ENCODE results near the gene WFDC1. TPM values are rescaled to one million over a fixed set of nuclear protein-coding genes. Genes with fewer than 3 reads are reported as not detected.

Gene WFDC1
- total RNA-seq, 2 donors from 2014 or later: 0.78 to 2.3 TPM

- WGBS, 2 donors: 61 to 66% methylated on average over 8 of the region's 8 CpGs
- no peak for ATAC-seq
- TF ChIP-seq CTCF (IDR thresholded peaks at IDR 0.05): no peak
- Histone ChIP-seq H3K27ac (no peak overlapping the region), H3K9me3 (no peaks in the 10 kb centered on the region), H3K4me3 (no peak overlapping the region), H3K27me3 (no peaks in the 10 kb centered on the region), H3K36me3 (replicated peaks in 1 of 2; ENCODE audit: insufficient read depth in 1 of 2, low read depth in 2 of 2) (no peaks in the 10 kb centered on the region), H3K4me1 (no peaks in the 10 kb centered on the region)
- intact Hi-C loops (cut with DNase I): no loop called here
- no peak for DNase-seq
These were observed 5.8 kb upstream of the WFDC1 start for GRCh38 chr16:84288902-84289301.

GRCh38 chr16:84291226-84291625, 3.5 kb upstream of the WFDC1 start:
- H3K4me3 ChIP-seq: no peak overlapping the region
- H3K27me3 ChIP-seq: no peaks in the 10 kb centered on the region
- TF ChIP-seq CTCF (IDR thresholded peaks at IDR 0.05) (no peak), POLR2A (IDR thresholded peaks at IDR 0.05) (no peak)
- no peaks in the 10 kb centered on the region for H3K9me3 ChIP-seq
- no peaks in the 10 kb centered on the region for H3K4me1 ChIP-seq
- 43 to 49% methylated on average over 11 of the region's 11 CpGs for WGBS, 2 donors
- ATAC-seq (no peak), DNase-seq (no peak)
- H3K27ac ChIP-seq: no peak overlapping the region
- intact Hi-C loops (cut with DNase I): no loop called here
- no peaks in the 10 kb centered on the region for H3K36me3 ChIP-seq (replicated peaks in 1 of 2; ENCODE audit: insufficient read depth in 1 of 2, low read depth in 2 of 2)

- Histone ChIP-seq H3K27me3 (no peaks in the 10 kb centered on the region), H3K9me3 (no peaks in the 10 kb centered on the region), H3K27ac (no peak overlapping the region), H3K36me3 (replicated peaks in 1 of 2; ENCODE audit: insufficient read depth in 1 of 2, low read depth in 2 of 2) (no peaks in the 10 kb centered on the region), H3K4me3 (no peak overlapping the region), H3K4me1 (no peaks in the 10 kb centered on the region)
- DNase-seq (no peak), ATAC-seq (no peak)
- TF ChIP-seq CTCF (IDR thresholded peaks at IDR 0.05) (no peak), POLR2A (IDR thresholded peaks at IDR 0.05) (no peak)
- WGBS, 2 donors: 56 to 58% methylated on average over 10 of the region's 10 CpGs
- intact Hi-C loops (cut with DNase I): no loop called here
These were observed 2.7 kb upstream of the WFDC1 start for GRCh38 chr16:84292011-84292410.

GRCh38 chr16:84293406-84293805, 1.3 kb upstream of the WFDC1 start:
- DNase-seq (no peak), ATAC-seq (no peak)
- Histone ChIP-seq H3K4me1 (no peaks in the 10 kb centered on the region), H3K27me3 (no peaks in the 10 kb centered on the region), H3K27ac (no peak overlapping the region), H3K9me3 (no peaks in the 10 kb centered on the region), H3K36me3 (replicated peaks in 1 of 2; ENCODE audit: insufficient read depth in 1 of 2, low read depth in 2 of 2) (no peaks in the 10 kb centered on the region), H3K4me3 (no peak overlapping the region)
- 69 to 78% methylated on average over 5 of the region's 5 CpGs for WGBS, 2 donors
- TF ChIP-seq POLR2A (IDR thresholded peaks at IDR 0.05): no peak
- no peak for TF ChIP-seq CTCF (IDR thresholded peaks at IDR 0.05)
- intact Hi-C loops (cut with DNase I): no loop called here

GRCh38 chr16:84294117-84294516, 561 bp upstream of the WFDC1 start:
- no peak for DNase-seq
- H3K36me3 ChIP-seq (replicated peaks in 1 of 2; ENCODE audit: insufficient read depth in 1 of 2, low read depth in 2 of 2): no peaks in the 10 kb centered on the region
- ATAC-seq: no peak
- WGBS, 2 donors: 42 to 47% methylated on average over 10 of the region's 10 CpGs
- no peaks in the 10 kb centered on the region for H3K4me1 ChIP-seq
- intact Hi-C loops (cut with DNase I): no loop called here
- TF ChIP-seq CTCF (IDR thresholded peaks at IDR 0.05): no peak
- no peak for TF ChIP-seq POLR2A (IDR thresholded peaks at IDR 0.05)
- H3K27ac ChIP-seq: no peak overlapping the region
- no peaks in the 10 kb centered on the region for H3K9me3 ChIP-seq
- H3K27me3 ChIP-seq: no peaks in the 10 kb centered on the region
- no peak overlapping the region for H3K4me3 ChIP-seq
